Measurements from ENCODE around the gene HIPK1.

HIPK1 gene

DNA sequence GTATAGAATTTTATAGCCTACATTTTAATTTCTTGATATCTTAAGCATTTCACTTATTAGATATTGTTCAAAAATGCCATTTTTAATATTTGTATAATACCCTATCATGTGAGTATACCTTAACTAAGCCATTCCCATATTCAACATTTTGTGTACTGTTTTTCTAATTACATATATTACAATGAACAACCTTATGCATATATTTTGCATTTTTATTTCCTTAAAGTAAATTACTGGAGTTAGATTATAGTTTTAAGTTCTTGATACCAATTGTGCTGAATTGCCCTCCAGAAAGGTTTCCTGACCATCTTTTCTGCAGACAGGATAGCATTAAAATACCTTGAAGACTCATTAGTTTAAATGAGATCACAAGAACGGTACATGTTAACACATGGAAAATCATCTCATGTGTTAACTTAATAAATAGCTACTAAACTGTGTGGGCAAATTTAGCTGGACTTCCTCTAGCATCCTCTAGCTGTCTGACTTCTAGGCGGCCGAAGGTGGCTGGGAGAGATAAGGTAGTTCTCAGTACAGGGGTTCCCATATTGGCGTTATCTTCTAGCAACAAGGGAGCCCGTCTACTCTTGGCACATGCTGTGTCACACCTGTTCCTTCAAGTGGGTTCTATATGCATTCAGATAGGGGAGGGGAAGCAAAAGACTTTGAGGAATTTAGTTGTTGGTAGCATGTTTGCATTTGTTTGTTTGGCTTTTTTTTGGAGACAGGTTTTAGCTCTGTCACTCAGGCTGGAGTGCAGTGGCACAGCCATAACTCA, 15.0 kb upstream of the HIPK1 start:
- DNase-seq: no peak

DNA sequence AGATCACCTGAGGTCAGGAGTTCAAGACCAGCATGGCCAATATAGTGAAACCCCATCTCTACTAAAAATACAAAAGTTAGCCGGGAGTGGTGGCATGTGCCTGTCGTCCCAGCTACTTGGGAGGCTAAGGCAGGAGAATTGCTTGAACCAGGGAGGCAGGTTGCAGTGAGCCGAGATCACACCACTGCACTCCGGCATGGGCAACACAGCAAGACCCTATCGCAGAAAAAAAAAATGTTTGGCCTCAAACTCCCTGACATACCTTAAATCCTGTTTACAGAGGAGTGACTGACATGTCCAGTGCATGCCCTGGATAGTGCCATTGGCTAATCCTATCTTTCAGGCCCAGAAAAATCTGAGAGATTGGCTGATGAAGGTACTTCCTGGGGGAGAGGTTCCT, 12.2 kb upstream of the HIPK1 start:
- no peak for DNase-seq

DNA sequence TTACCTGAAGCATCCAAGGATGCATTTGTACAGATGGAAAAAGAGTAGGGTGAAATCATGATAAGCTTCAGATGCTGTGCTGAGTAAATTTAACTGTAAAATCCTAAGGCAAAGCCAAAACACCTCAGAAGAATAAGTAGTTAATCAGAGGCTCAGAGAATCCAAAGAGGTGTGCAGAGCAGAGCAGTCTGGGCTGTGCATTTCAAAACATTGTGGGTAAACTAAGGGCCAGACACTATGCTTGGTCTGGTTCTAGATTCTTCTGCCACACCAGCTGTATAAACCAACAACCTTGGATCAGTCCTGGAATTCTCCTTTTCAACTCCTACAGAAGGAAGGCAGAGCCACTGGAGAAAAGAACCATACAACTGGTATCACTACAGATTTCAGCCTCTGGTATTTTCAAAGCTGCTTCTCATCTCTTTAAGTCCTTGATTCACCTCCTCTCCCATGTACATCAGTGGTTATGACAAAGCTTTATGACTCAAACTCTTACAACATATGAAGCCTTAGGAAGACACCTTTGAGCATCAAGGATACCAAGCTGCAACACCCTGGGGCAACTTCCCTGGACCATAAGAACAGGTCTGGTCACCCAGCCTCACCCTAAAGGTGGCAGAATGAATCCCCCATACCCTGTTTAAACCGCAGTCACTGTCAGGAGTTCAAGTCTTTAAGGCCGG, 11.6 kb upstream of the HIPK1 start:
- DNase-seq: no peak

DNA sequence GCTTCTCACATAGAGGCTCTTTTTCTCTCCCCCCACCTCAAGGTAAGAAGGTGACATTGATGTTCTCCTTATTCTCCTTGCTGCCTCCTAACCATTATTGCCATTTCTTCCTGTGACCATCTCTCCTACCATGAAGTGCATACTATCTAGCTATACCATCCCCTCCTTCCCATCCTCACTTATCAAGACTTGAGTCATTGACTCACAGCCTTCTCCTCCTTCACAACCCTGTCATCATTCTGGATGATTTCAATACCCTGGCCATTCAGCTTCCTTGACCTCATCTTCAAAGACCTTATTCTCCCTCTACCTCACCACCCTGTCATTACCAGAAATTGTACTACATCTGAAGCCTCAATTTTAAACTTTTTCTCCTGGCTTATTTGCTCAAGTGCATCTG, 10.9 kb upstream of the HIPK1 start:
- no peak for DNase-seq

DNA sequence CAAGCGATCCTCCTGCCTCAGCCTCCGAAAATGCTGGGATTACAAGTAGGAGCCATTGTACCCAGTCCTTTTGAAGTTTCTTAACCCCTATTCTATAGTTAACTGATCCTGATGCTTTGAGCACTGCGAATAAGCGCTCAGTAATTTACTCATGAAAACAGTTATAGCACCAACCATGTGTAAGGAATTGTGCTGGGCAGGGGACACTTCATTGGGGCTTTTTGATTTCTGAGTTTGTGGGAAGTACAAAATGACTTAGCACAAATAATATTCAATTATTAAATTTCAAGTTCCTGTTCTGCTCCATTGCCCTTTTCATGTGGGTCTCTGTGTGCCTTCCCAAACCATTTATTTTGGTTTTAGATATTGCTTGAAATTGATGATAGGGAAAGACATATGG, 6.2 kb upstream of the HIPK1 start:
- no peak for DNase-seq

DNA sequence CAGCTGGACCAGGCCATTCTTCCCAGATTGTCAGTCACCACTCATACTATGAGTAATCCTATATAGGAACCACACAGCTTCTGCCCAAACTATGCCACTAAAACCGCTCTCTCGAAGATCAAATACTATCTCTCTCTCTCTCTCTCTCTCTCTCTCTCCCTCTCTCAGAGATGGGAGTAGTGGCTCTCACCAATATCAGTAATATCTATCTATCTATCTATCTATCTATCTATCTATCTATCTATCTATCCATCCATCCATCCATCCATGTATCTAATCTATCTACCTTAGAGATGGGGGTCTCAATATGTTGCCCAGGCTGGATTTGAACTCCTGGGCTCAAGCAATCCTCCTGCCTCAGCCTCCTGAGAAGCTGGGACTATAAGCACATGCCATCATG, 4.7 kb upstream of the HIPK1 start:
- no peak for DNase-seq

DNA sequence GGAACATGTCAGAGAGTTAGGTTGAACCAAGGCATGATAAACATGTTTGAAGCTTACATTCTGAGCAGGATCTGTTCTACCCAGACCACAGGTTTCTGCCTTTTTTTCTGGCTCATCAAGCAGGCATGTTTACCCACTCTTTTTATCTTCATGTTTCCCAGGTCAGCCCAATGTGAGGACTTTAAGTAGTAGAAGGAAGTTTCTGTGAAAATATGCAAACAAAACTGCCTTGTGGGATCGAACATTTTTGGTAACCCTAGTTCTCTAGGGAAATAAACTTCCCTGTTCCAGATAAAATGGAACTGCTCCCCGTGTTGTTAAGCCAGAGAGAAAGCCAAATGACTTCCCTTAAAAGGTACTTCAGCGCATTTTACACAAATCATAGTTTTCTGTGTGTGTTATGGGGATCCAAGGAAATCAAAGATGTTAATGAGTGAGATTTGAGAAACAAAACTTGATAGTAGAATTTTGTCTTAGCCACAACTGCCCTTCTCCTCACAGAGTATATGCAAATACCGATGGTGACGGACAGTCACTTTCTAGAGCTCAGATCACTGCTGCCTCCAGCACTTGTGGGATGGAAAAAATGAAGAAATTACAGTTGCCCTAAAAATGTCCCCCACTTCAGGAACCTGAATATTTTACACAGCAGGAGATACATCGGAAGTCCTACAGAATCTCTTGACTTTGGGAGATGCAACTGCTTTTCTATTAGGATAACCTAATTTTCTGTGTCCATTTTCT, 765 bp upstream of the HIPK1 start:
- no peak for DNase-seq

DNA sequence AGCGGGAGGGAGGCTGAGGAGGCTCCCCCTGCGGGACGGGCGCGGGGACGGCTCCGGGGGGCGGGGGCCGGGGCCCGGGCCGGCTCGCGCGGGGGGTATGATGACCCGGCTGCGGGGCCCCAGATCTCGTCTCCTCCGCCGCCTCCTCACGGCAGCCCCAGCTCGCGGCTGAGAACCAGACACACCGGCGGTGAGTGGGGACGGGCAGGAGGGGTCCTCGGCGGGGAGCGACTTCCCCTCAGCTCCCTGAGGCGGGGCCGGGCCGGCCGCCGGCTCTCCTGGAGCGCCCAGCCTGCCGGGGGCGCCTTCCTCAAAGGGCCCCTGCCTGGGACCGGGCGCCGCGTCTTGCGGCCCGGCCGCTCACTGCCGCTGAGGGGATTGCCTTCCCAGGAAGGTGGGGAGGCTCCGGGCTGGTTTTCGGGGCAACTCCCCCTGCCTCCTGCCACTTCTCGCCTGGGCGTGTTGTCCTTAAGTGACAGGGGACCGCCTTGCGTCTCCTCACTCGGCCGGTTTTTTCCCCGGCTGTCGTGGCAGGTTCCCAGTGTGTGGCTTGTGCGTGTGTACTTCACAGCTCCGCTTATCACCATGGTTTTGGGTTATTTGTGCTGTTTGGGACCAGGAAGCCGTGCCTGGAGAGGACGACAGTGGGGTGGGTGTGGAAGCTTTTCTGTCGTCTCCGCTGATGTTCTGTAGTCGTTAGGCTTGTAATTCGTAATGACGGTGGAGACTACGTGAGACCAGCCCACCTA, 800 bp downstream of the HIPK1 start:
- no peak for DNase-seq

DNA sequence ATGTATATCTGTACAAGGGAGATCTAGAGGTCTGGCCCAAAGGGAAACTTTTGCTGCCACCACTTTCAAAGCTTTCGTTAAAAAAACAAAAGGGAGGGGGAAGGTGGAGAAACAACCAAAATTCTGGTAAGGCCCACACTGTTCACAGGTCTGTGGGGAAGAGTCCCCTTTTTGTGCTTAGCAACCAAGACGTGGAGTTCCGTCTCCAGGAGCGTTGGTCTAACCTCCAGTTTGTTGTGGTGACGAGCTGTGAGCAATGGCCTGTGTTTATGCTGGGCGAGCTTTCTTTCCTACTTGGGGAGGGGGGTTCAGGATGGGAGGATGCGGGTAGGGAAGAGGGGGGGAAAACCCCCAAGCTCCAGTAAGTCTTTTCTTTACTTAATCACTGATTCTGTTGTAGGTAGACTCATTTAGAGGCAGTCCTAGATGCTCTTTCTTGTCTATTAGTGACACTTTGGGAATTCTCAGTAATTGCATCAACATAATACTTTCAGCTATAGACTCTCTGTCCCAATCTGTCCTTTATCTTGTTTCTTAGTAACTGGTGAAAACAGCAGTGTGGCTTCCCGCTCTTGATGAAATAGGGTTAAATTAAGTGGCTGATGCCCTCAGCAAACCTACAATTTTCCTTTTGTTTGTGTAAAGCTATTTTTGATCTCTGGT, 1.5 kb downstream of the HIPK1 start:
- DNase-seq: no peak

DNA sequence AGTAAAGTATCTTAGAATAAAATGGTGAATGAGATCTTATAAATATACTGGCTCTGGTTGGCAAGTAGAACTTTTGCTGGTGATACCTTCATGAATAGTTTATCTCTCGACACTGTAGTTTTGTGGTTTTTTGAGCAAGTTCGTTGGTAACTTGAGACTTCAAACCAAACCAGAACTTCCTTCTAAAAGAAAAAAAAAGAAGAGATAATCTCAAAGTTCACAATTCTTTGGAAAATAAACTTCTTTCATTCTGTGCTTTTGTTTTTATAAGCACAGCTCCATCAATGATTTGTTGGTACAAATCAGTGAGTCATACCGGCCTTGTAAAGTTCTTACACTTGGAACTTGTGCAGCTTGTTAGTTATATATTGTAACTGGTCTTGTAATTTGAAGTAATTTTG, 2.3 kb downstream of the HIPK1 start:
- DNase-seq: no peak

DNA sequence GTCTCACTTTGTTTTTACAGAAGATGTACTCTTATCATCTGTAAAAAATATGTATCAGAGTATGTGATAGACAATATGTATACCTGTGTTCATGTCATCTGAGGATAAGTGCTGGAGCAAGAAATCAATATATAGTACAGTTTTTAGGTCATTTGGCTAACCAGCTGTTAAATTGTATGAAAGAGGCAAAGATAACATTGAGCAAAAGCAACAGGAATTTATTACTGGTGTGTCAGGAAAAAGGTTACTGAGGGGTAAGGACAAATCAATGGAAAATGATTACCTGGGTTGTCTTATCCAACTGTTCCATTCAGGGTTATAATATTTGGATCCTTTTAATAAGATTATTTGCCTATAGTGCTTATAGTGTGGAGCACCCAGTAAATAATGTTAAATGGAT, 4.9 kb downstream of the HIPK1 start:
- no peak for DNase-seq

DNA sequence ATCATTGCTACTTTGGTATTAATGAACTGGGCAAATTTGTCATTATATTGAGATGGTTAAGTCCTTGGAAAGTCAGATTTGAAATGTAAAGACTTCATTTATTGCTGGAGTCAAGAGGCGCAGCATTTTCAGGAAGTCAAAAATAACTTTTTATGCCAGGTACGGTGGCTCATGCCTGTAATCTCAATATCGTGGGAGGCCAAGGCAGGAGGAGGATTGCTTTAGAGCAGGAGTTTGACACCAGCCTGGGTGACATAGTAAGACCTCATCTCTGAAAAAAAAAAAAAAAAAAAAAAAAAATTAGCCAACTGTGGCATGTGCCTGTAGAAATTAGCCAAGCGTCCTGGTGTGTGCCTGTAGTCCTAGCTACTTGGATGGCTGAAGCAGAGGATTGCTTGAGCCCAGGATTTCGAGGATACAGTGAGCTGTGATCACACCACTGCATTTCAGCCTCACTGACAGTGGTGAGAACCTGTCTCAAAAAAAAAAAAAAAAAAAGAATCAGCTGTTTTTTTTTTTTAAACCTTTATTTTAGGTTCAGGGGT, 5.5 kb downstream of the HIPK1 start:
- no peak for DNase-seq

DNA sequence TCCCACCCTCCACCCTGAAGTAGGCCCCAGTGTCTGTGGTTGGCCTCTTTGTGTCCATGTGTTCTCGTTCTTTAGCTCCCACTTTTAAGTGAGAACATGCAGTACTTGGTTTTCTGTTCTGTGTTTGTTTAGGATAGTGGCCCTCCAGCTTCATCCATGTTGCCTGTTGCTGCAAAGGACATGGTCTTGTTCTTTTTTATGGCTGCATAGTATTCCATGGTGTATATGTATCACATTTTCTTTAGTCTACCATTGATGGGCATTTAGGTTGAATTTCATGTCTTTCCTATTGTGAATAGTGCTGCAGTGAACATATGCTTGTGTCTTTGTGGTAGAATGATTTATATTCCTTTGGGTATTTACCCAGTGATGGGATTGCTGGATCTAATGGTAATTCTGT, 6.1 kb downstream of the HIPK1 start:
- DNase-seq: no peak

DNA sequence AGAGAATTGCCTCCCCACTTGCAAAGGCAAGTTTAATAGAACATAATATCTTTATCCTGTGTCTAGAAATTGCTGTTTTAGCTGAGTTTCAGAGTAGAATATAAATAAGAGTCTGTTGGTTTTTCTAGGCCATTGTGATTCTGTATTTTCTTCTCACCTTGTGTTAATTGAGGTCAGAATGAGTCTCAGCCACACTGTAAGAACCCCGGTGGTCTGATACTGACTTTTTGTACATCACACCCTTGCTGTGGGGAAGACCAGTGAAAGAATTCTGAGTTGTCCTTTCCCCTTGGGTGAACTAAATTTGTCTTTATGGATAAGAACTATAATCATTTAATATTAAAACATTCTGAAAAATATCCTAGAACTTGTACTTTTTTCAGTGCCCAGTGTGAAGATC, 6.8 kb downstream of the HIPK1 start:
- DNase-seq: no peak

DNA sequence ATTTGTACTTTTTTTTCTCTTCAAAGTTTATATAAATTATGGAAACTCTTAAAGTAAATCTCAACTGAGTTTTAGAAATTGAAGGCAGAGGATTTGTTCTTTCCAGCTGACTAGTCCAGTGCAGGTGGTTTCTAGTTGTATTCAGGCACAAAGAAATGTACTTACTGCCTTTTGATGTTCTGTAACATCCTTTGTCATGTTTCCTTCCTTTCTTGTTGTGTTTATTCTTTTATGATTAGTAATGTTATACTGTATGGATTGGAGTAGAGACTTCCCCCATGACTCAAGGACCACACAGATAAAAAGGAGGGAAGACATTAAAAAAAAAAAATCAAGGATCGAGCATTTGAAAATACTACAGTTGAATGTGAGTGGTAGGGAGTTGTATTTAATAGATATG, 8.0 kb downstream of the HIPK1 start:
- DNase-seq: no peak

DNA sequence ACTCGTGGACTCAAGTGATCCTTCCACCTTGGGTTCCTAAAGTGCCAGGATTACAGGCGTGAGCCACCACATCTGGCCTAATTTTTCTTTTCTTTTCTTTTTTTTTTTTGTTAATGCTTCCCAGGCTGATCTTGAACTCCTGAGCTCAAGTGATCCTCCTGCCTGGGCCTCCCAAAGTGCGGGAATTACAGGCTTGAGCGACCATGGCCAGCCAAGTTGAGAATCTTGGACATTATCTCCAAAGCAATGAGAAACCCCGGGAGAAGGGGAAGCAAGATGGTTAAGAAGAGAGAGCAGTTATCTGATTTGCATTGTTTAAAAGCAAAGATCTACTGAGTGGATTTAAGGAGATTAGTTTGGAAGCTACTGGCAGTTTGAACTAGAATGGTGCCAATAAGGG, 9.1 kb downstream of the HIPK1 start:
- no peak for DNase-seq

DNA sequence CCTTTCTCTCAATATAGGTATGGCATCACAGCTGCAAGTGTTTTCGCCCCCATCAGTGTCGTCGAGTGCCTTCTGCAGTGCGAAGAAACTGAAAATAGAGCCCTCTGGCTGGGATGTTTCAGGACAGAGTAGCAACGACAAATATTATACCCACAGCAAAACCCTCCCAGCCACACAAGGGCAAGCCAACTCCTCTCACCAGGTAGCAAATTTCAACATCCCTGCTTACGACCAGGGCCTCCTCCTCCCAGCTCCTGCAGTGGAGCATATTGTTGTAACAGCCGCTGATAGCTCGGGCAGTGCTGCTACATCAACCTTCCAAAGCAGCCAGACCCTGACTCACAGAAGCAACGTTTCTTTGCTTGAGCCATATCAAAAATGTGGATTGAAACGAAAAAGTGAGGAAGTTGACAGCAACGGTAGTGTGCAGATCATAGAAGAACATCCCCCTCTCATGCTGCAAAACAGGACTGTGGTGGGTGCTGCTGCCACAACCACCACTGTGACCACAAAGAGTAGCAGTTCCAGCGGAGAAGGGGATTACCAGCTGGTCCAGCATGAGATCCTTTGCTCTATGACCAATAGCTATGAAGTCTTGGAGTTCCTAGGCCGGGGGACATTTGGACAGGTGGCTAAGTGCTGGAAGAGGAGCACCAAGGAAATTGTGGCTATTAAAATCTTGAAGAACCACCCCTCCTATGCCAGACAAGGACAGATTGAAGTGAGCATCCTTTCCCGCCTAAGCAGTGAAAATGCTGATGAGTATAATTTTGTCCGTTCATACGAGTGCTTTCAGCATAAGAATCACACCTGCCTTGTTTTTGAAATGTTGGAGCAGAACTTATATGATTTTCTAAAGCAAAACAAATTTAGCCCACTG, 11.5 kb downstream of the HIPK1 start:
- DNase-seq: no peak

DNA sequence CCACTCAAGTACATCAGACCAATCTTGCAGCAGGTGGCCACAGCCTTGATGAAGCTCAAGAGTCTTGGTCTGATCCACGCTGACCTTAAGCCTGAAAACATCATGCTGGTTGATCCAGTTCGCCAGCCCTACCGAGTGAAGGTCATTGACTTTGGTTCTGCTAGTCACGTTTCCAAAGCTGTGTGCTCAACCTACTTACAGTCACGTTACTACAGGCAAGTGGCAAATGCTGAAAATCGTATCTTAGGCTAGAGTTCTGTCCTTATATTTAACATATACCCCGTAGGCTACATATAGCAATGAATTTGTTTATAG, 12.1 kb downstream of the HIPK1 start:
- no peak for DNase-seq

DNA sequence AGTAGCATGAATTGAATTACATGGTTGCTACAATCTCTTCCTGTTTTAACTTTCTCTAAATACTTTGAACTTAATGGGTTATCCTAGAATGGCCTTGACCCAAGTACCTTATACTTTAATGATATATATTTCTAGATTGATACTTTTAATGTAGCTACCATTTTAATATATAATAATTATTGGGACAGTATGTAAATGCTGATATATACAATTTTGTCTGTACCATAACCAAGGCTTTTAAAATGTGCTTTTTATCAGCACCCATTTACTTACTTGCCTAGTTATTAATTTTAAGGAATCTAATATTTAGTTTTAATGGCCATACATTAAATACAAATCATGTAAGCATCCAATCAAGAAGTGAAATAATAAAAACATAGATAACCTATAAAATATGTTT, 13.4 kb downstream of the HIPK1 start:
- DNase-seq: no peak

DNA sequence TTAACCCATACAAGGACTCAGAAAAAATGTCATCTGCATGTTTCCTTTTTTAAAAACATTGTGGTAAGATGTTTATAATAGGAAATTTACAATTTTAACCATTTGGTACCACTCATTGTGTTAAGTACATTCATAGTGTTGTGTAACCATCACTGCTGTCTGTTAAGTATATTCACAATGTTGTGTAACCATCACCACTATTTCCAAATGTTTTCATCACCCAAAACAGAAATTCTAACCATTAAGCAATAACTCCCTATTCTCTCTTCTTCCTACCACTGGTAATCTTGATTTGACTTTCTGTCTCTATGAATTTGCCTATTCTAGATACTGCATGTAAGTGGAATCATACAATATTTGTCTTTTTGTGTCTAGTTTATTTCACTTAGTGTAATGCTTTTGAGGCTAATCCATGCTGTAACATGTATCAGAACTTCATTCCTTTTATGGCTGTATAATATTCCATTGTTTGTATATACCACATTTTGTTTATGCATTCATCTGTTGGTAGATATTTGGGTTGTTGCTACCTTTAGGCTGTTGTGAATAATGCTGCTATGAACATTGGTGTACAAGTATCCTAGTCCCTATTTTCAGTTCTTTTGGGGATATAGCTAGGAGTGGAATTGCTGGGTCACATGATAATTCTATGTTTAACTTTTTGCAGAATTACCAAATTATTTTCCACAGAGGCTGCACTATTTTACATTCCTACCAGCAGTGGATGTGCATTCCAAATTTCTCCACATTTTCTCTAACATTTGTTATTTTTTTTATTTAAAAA, 14.1 kb downstream of the HIPK1 start:
- DNase-seq: no peak

DNA sequence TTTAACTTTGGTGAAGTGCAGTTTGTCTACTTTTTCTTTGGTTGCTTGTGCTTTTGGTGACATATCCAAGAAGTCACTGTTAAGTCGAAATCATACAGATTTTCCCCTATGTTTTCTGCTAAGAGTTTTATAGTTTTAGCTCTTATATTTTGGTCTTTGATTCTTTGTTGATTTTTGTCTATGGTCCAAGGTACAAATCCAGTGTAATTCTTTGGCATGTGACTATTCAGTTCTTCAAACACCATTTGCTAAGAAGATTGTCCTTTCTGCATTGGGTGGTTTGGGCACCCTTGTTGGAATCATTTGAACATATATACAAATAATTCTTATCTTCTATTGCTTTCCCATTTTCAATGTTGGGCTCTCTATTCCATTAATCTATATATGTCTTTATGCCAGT, 16.2 kb downstream of the HIPK1 start:
- DNase-seq: no peak
